SK-N-SH (cell line): ENCODE data around the gene NEU2. TPM values are rescaled to one million over a fixed set of nuclear protein-coding genes. Genes with fewer than 3 reads are reported as not detected.

Experiments
- CTCF ChIA-PET: fragments of 300-600, 350-600 bp; formaldehyde crosslinking; extraction: SDS; loops from one replicate; lab custom pipeline; 2021; lab: Yijun Ruan, JAX
- POLR2A ChIA-PET: fragments of 350-600 bp; sonication (Branson Sonifier 250); formaldehyde crosslinking; extraction: SDS; loops from one replicate; lab custom pipeline; 2020; ENCODE audit warnings: antibody characterized with exemption, inconsistent platforms; lab: Yijun Ruan, JAX
- DNase-seq: peaks from one replicate; pipeline ENCODE4 v3.0.0; 2012
- H2AFZ ChIP-seq: fragments of 200-600 bp; sonication (generic); 2 replicates; pipeline ENCODE4 v1.8.1; 2016; ENCODE audit warnings: antibody characterized with exemption, mild to moderate bottlenecking, low read depth
- H3F3A ChIP-seq: fragments of 200-600 bp; sonication (generic); replicated peaks from 2 replicates; pipeline ENCODE3; 2016; ENCODE audit warnings: antibody characterized with exemption, mild to moderate bottlenecking; ENCODE audit not compliant: insufficient read depth
- H3K27ac ChIP-seq, 2 experiments: fragments of 200-500 bp in 1 of 2; fragments of 200-600 bp in 1 of 2; sonication (Bioruptor generic) in 1 of 2; sonication (generic), shearing (Covaris generic) in 1 of 2; 2 replicates each; pipeline versions ENCODE4 v1.5.1 to v1.6.1; 2014 to 2016; ENCODE audit warnings: low read depth in 2 of 2, inconsistent platforms in 1 of 2, low read length in 1 of 2, mild to moderate bottlenecking in 1 of 2, mixed read lengths in 1 of 2
- H3K27me3 ChIP-seq: fragments of 200-600 bp; sonication (generic), shearing (Covaris generic); 2 replicates; pipeline ENCODE4 v1.6.1; 2016; ENCODE audit warnings: mixed run types; ENCODE audit not compliant: insufficient read depth
- H3K36me3 ChIP-seq, 2 experiments: fragments of 200-500 bp in 1 of 2; fragments of 200-600 bp in 1 of 2; sonication (Bioruptor generic) in 1 of 2; sonication (generic) in 1 of 2; replicated peaks in 1 of 2; 2 replicates each; pipeline versions ENCODE3 to v1.5.1; 2014 to 2016; ENCODE audit warnings: low read length in 1 of 2, mild to moderate bottlenecking in 1 of 2; ENCODE audit not compliant: insufficient read depth in 2 of 2, control insufficient read depth in 1 of 2
- H3K4me1 ChIP-seq, 2 experiments: fragments of 200-500 bp in 1 of 2; fragments of 200-600 bp in 1 of 2; sonication (Bioruptor generic) in 1 of 2; sonication (generic), shearing (Covaris generic) in 1 of 2; 2 replicates each; pipeline versions ENCODE4 v1.5.1 to v1.6.1; 2014 to 2016; ENCODE audit warnings: low read depth in 1 of 2, low read length in 1 of 2, mixed run types in 1 of 2; ENCODE audit not compliant: insufficient read depth in 2 of 2, control insufficient read depth in 1 of 2
- H3K4me2 ChIP-seq: fragments of 200-600 bp; sonication (generic), shearing (Covaris generic); 2 replicates; pipeline ENCODE4 v1.6.1; 2017; ENCODE audit warnings: mixed run types
- H3K4me3 ChIP-seq, 2 experiments: fragments of 200-500 bp in 1 of 2; fragments of 200-600 bp in 1 of 2; sonication (Bioruptor generic) in 1 of 2; sonication (generic), shearing (Covaris generic) in 1 of 2; 2 replicates each; pipeline versions ENCODE4 v1.5.1 to v1.8.1; 2014 to 2016; ENCODE audit warnings: low read depth in 2 of 2, inconsistent platforms in 1 of 2, low read length in 1 of 2, mild to moderate bottlenecking in 1 of 2, mixed read lengths in 1 of 2, moderate library complexity in 1 of 2
- H3K79me2 ChIP-seq: fragments of 200-600 bp; sonication (generic); 2 replicates; pipeline ENCODE4 v1.8.1; 2017; ENCODE audit warnings: mild to moderate bottlenecking; ENCODE audit not compliant: insufficient read depth
- H3K9ac ChIP-seq: fragments of 200-600 bp; sonication (generic); 2 replicates; pipeline ENCODE4 v1.6.1; 2017; ENCODE audit warnings: mixed run types
- H3K9me2 ChIP-seq: fragments of 200-600 bp; sonication (generic); 2 replicates; pipeline ENCODE4 v1.6.1; 2017; ENCODE audit warnings: mixed run types
- H3K9me3 ChIP-seq: fragments of 200-600 bp; sonication (generic); 2 replicates; pipeline ENCODE4 v1.6.1; 2017; ENCODE audit warnings: mixed run types, mild to moderate bottlenecking, moderate library complexity
- H4K20me1 ChIP-seq: fragments of 200-600 bp; sonication (generic); 2 replicates; pipeline ENCODE4 v1.6.1; 2017; ENCODE audit warnings: mild to moderate bottlenecking, mixed run types; ENCODE audit not compliant: insufficient read depth
- CHD2 ChIP-seq: fragments of 150-350 bp; IDR thresholded peaks from 2 replicates; pipeline ENCODE4 v1.6.1; 2018; ENCODE audit warnings: low read length; ENCODE audit not compliant: partially characterized antibody
- EP300 ChIP-seq, 2 experiments: IDR thresholded peaks; 2 replicates each; pipeline versions ENCODE4 v1.4.0 to v1.6.1; 2012; ENCODE audit warnings: borderline replicate concordance in 1 of 2, low read depth in 1 of 2, low read length in 1 of 2
- FOSL2 ChIP-seq: IDR thresholded peaks from 2 replicates; pipeline ENCODE4 v1.4.0; 2012; ENCODE audit warnings: low read depth, mild to moderate bottlenecking, moderate library complexity, borderline replicate concordance
- JUND ChIP-seq: IDR thresholded peaks from 2 replicates; pipeline ENCODE4 v1.4.0; 2012
- MAX ChIP-seq: IDR thresholded peaks from 2 replicates; pipeline ENCODE4 v1.4.0; 2012; ENCODE audit warnings: low read depth
- MEF2A ChIP-seq: IDR thresholded peaks from 2 replicates; pipeline ENCODE4 v1.4.0; 2012; ENCODE audit warnings: low read depth, borderline replicate concordance
- MXI1 ChIP-seq: IDR thresholded peaks from 2 replicates; pipeline ENCODE4 v1.6.1; 2012; ENCODE audit warnings: mild to moderate bottlenecking, low read depth, low read length, improper control_type of control experiment
- NFIC ChIP-seq: IDR thresholded peaks from 2 replicates; pipeline ENCODE4 v1.4.0; 2012; ENCODE audit warnings: borderline replicate concordance
- POLR2AphosphoS5 ChIP-seq: IDR thresholded peaks from 2 replicates; pipeline ENCODE4 v1.6.1; 2012; ENCODE audit warnings: low read depth, low read length
- RAD21 ChIP-seq: IDR thresholded peaks from 2 replicates; pipeline ENCODE4 v1.6.1; 2012; ENCODE audit warnings: mild to moderate bottlenecking, low read length
- RCOR1 ChIP-seq: fragments of 150-350 bp; IDR thresholded peaks from 2 replicates; pipeline ENCODE4 v1.6.1; 2017; ENCODE audit warnings: antibody characterized with exemption, low read length
- RFX5 ChIP-seq: IDR thresholded peaks from 2 replicates; pipeline ENCODE4 v1.6.1; 2012; ENCODE audit warnings: mild to moderate bottlenecking, improper control_type of control experiment, low read length
- RXRA ChIP-seq: IDR thresholded peaks from 2 replicates; pipeline ENCODE4 v1.4.0; 2012; ENCODE audit warnings: low read depth, mild to moderate bottlenecking, borderline replicate concordance
- SMC3 ChIP-seq: IDR thresholded peaks from 2 replicates; pipeline ENCODE4 v1.6.1; 2012; ENCODE audit warnings: low read depth, low read length, improper control_type of control experiment
- TEAD4 ChIP-seq: IDR thresholded peaks from 2 replicates; pipeline ENCODE4 v1.4.0; 2012; ENCODE audit warnings: mild to moderate bottlenecking, borderline replicate concordance; ENCODE audit not compliant: insufficient read depth
- WGBS: methylation state at CpG from one replicate; pipeline ENCODE4 v1.1.6; 2017; ENCODE audit warnings: low lambda C conversion rate; 5-methylcytosine and 5-hydroxymethylcytosine counted together
- polyA plus RNA-seq, 3 experiments: library from polyadenylated mRNA; depleted of rRNA; stranded (reverse); fragments of >200 nt; gene quantifications; 2 replicates each; pipeline ENCODE4 v1.2.3, GENCODE V29; 2012
- TF ChIP-seq, protein P1 (sequence below): fragments of 150-350 bp; IDR thresholded peaks from 2 replicates; pipeline ENCODE4 v1.6.1; 2017; ENCODE audit warnings: antibody characterized with exemption, low read length, low read depth, borderline replicate concordance
- TF ChIP-seq, protein P2 (sequence below): IDR thresholded peaks from 2 replicates; pipeline ENCODE4 v1.4.0; 2012; ENCODE audit warnings: low read depth, borderline replicate concordance
- TF ChIP-seq, protein P3 (sequence below): IDR thresholded peaks from 2 replicates; pipeline ENCODE4 v1.6.1; 2012; ENCODE audit warnings: mild to moderate bottlenecking, low read depth, low read length, moderate library complexity

NEU2 gene
- polyA plus RNA-seq, 1 of the 3 experiments (the other 2 are of a cell fraction), result not detected

DNA sequence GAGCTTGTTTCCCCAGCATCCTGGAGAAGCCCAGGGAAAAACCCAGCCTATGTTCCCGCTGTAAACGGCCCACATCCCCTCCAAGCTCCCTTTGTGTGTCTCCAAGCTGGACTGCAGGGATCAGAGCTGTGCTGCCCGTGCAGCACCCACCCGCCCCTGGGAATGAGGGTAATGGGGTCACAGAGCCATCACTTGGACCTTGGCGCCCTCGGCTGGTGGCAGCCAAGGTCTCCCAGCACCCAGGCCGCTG lies 27.0 kb downstream of the NEU2 start:
- no peaks in the 10 kb centered on the region for H3K27me3 ChIP-seq
- no peaks in the 10 kb centered on the region for H3K9me3 ChIP-seq
- DNase-seq, result no peak
- H3K4me1 ChIP-seq, result peaks cover 0 to 31% of the 10 kb centered on the region in 2 experiments; a peak in 1 of 4 replicates
- CTCF ChIA-PET, result interaction anchor here (0.8 to 2.0 kb wide), 2 partner anchors 31 to 192 kb away, joined by 3 to 6 read pairs; partner anchors contain the start of gene ATG16L1
- H3K27ac ChIP-seq, result no peak overlapping the region
- no peak overlapping the region for H3K4me3 ChIP-seq
- no peak overlapping the region for H3K4me2 ChIP-seq
- H2AFZ ChIP-seq, result no peak overlapping the region
- TF ChIP-seq SMC3, result no peak
- TF ChIP-seq NFIC, result no peak
- TF ChIP-seq FOSL2, result no peak
- no peak for TF ChIP-seq MXI1
- no peak for TF ChIP-seq CHD2
- no peak for TF ChIP-seq POLR2AphosphoS5
- no peak for TF ChIP-seq MEF2A
- TF ChIP-seq RFX5, result no peak
- no peak for TF ChIP-seq MAX
- no peak for TF ChIP-seq RAD21
- no peak for TF ChIP-seq TEAD4
- TF ChIP-seq RCOR1, result no peak
- TF ChIP-seq JUND, result no peak
- TF ChIP-seq, protein P1, sequence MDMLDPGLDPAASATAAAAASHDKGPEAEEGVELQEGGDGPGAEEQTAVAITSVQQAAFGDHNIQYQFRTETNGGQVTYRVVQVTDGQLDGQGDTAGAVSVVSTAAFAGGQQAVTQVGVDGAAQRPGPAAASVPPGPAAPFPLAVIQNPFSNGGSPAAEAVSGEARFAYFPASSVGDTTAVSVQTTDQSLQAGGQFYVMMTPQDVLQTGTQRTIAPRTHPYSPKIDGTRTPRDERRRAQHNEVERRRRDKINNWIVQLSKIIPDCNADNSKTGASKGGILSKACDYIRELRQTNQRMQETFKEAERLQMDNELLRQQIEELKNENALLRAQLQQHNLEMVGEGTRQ, result no peak
- TF ChIP-seq EP300 (IDR thresholded peaks at IDR 0.05; ENCODE audit: borderline replicate concordance in 1 of 2, low read depth in 1 of 2, low read length in 1 of 2), result no peak
- H3K9ac ChIP-seq, result no peak overlapping the region
- no peaks in the 10 kb centered on the region for H4K20me1 ChIP-seq
- WGBS, result 96% methylated on average over 4 of the region's 7 CpGs
- no peaks in the 10 kb centered on the region for H3K36me3 ChIP-seq
- H3F3A ChIP-seq, result no peaks in the 10 kb centered on the region
- H3K79me2 ChIP-seq, result no peaks in the 10 kb centered on the region
- no peaks in the 10 kb centered on the region for H3K9me2 ChIP-seq
- POLR2A ChIA-PET, result no interaction called here

DNA sequence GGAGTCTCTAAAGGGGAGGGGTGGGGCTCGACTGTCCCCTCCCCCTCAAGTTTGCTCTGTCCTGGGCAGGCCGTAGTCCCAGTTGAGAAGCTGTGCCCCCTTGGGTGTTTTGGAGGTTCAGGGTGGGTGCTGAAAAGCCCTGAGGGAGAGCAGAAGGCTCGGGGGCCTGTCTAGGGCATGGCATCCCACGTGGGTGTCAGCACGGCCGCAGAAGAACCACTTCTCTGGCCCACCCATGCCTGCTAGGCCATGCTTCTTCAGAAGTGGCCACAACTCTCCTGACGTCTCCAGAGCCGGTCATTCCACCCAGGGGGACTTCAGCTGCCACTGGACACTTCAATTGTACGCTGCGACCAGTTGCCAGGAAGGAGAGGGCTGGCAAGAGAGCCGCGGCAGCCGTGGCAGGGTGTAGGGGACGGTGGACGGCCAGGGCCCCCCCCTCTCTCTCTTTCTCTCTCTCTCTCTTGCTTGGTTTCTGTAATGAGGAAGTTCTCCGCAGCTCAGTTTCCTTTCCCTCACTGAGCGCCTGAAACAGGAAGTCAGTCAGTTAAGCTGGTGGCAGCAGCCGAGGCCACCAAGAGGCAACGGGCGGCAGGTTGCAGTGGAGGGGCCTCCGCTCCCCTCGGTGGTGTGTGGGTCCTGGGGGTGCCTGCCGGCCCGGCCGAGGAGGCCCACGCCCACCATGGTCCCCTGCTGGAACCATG lies 27.5 kb downstream of the NEU2 start, which contains the start of gene INPP5D:
Gene INPP5D (plus strand): TSS at position 546 of the 704 bp plus-strand sequence. CDS start 137 bp downstream, at position 683.
- Histone ChIP-seq H3K4me2 (no peak within 1 kb of the TSS), H3K27me3 (no peaks in the 10 kb centered on the region), H3K4me3 (no peak within 1 kb of the TSS), H3K9me2 (no peaks in the 10 kb centered on the region), H3K4me1 (peaks cover 0 to 27% of the 10 kb centered on the region in 2 experiments; a peak in 1 of 4 replicates), H4K20me1 (no peaks in the 10 kb centered on the region), H3K9ac (no peak within 1 kb of the TSS), H2AFZ (no peak within 1 kb of the TSS), H3K27ac (no peak within 1 kb of the TSS), H3F3A (no peaks in the 10 kb centered on the region), H3K36me3 (no peaks in the 10 kb centered on the region), H3K79me2 (no peaks in the 10 kb centered on the region), H3K9me3 (no peaks in the 10 kb centered on the region)
- no peak for DNase-seq
- ChIA-PET POLR2A (interaction anchor here (0.7 kb wide), 1 partner anchor 27 kb away, joined by 3 read pairs; no protein-coding TSS in a partner anchor), CTCF (interaction anchor here (2.0 kb wide), 1 partner anchor 191 kb away, joined by 6 read pairs; the partner anchor contains the start of gene ATG16L1)
- 83% methylated on average over 10 of the region's 26 CpGs for WGBS
- TF ChIP-seq RXRA, result no peak
- TF ChIP-seq JUND, result no peak
- TF ChIP-seq, protein P1, result no peak
- TF ChIP-seq, protein P2, sequence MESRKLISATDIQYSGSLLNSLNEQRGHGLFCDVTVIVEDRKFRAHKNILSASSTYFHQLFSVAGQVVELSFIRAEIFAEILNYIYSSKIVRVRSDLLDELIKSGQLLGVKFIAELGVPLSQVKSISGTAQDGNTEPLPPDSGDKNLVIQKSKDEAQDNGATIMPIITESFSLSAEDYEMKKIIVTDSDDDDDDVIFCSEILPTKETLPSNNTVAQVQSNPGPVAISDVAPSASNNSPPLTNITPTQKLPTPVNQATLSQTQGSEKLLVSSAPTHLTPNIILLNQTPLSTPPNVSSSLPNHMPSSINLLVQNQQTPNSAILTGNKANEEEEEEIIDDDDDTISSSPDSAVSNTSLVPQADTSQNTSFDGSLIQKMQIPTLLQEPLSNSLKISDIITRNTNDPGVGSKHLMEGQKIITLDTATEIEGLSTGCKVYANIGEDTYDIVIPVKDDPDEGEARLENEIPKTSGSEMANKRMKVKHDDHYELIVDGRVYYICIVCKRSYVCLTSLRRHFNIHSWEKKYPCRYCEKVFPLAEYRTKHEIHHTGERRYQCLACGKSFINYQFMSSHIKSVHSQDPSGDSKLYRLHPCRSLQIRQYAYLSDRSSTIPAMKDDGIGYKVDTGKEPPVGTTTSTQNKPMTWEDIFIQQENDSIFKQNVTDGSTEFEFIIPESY, result no peak
- no peak for TF ChIP-seq RAD21
- TF ChIP-seq, protein P3, sequence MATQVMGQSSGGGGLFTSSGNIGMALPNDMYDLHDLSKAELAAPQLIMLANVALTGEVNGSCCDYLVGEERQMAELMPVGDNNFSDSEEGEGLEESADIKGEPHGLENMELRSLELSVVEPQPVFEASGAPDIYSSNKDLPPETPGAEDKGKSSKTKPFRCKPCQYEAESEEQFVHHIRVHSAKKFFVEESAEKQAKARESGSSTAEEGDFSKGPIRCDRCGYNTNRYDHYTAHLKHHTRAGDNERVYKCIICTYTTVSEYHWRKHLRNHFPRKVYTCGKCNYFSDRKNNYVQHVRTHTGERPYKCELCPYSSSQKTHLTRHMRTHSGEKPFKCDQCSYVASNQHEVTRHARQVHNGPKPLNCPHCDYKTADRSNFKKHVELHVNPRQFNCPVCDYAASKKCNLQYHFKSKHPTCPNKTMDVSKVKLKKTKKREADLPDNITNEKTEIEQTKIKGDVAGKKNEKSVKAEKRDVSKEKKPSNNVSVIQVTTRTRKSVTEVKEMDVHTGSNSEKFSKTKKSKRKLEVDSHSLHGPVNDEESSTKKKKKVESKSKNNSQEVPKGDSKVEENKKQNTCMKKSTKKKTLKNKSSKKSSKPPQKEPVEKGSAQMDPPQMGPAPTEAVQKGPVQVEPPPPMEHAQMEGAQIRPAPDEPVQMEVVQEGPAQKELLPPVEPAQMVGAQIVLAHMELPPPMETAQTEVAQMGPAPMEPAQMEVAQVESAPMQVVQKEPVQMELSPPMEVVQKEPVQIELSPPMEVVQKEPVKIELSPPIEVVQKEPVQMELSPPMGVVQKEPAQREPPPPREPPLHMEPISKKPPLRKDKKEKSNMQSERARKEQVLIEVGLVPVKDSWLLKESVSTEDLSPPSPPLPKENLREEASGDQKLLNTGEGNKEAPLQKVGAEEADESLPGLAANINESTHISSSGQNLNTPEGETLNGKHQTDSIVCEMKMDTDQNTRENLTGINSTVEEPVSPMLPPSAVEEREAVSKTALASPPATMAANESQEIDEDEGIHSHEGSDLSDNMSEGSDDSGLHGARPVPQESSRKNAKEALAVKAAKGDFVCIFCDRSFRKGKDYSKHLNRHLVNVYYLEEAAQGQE, result no peak
- TF ChIP-seq SMC3, result no peak
- TF ChIP-seq TEAD4, result no peak
